IMR-90 (cell line): ENCODE results near the gene DDIAS. TPM values are rescaled to one million over a fixed set of nuclear protein-coding genes. Genes with fewer than 3 reads are reported as not detected.

Experiments used
- ATAC-seq: fragments of 200-7000 bp; cut with Tn5 transposase; 2 replicates; pipeline ENCODE4 v1.9.1; 2020; ENCODE audit warnings: low read depth, mild to moderate bottlenecking, moderate library complexity
- BruUV-seq: library from RNA; stranded (reverse); fragments of 400-500 nt; replicated peaks from 2 replicates; lab custom pipeline; 2021; lab: Mats Ljungman, UMichigan
- CTCF ChIA-PET: fragments of 300-600 bp; formaldehyde crosslinking; extraction: SDS; loops from one replicate; lab custom pipeline; 2021; ENCODE audit warnings: antibody characterized with exemption; lab: Yijun Ruan, JAX
- POLR2A ChIA-PET: fragments of 300-600 bp; sonication (Branson Sonifier 250); formaldehyde crosslinking; loops from one replicate; lab custom pipeline; 2022; ENCODE audit warnings: antibody characterized with exemption; ENCODE audit not compliant: unreplicated experiment; lab: Charles Lee
- DNase-seq: peaks from one replicate; pipeline ENCODE4 v3.0.0; 2013
- H2AFZ ChIP-seq: replicated peaks from 2 replicates; pipeline ENCODE3; 2013; ENCODE audit warnings: low read length, mild to moderate bottlenecking; ENCODE audit not compliant: poor library complexity
- H2AK5ac ChIP-seq: 2 replicates; pipeline ENCODE4 v1.6.1; 2013; ENCODE audit warnings: low read depth, low read length, inconsistent platforms
- H2AK9ac ChIP-seq: replicated peaks from 2 replicates; pipeline ENCODE3; 2013; ENCODE audit warnings: mild to moderate bottlenecking, low read depth, low read length, moderate library complexity; ENCODE audit not compliant: poor library complexity
- H2BK120ac ChIP-seq: 2 replicates; pipeline ENCODE4 v1.6.1; 2013; ENCODE audit warnings: low read depth, low read length, inconsistent platforms
- H2BK15ac ChIP-seq: 3 replicates; pipeline ENCODE4 v1.6.1; 2013; ENCODE audit warnings: low read depth, low read length, inconsistent platforms
- H2BK20ac ChIP-seq: 2 replicates; pipeline ENCODE4 v1.6.1; 2013; ENCODE audit warnings: low read depth, mild to moderate bottlenecking, inconsistent platforms, low read length, moderate library complexity
- H2BK5ac ChIP-seq: 2 replicates; pipeline ENCODE4 v1.6.1; 2013; ENCODE audit warnings: mild to moderate bottlenecking, low read depth, low read length, inconsistent platforms; ENCODE audit not compliant: poor library complexity, severe bottlenecking
- H3K14ac ChIP-seq: replicated peaks from 2 replicates; pipeline ENCODE4 v1.6.1; 2013; ENCODE audit warnings: low read depth, low read length, inconsistent platforms
- H3K18ac ChIP-seq: 2 replicates; pipeline ENCODE4 v1.6.1; 2013; ENCODE audit warnings: low read depth, low read length, control low read depth
- H3K23ac ChIP-seq: 2 replicates; pipeline ENCODE4 v1.6.1; 2013; ENCODE audit warnings: low read depth, low read length, inconsistent platforms
- H3K27ac ChIP-seq: 2 replicates; pipeline ENCODE4 v1.5.1; 2013; ENCODE audit warnings: mild to moderate bottlenecking, control low read depth, low read length; ENCODE audit not compliant: insufficient read depth
- H3K27me3 ChIP-seq: 2 replicates; pipeline ENCODE4 v1.6.1; 2013; ENCODE audit warnings: low read length; ENCODE audit not compliant: control insufficient read depth, insufficient read depth
- H3K36me3 ChIP-seq: 2 replicates; pipeline ENCODE4 v1.6.1; 2013; ENCODE audit warnings: low read length, mixed read lengths; ENCODE audit not compliant: control insufficient read depth, insufficient read depth
- H3K4ac ChIP-seq: 2 replicates; pipeline ENCODE4 v1.6.1; 2013; ENCODE audit warnings: low read depth, low read length, inconsistent platforms
- H3K4me1 ChIP-seq: 2 replicates; pipeline ENCODE4 v1.6.1; 2013; ENCODE audit warnings: low read length, mixed read lengths; ENCODE audit not compliant: control insufficient read depth, insufficient read depth
- H3K4me2 ChIP-seq: 2 replicates; pipeline ENCODE4 v1.6.1; 2013; ENCODE audit warnings: low read depth, mild to moderate bottlenecking, control low read depth, low read length, moderate library complexity
- H3K4me3 ChIP-seq: 2 replicates; pipeline ENCODE4 v1.5.1; 2013; ENCODE audit warnings: low read depth, mild to moderate bottlenecking, control low read depth, low read length, moderate library complexity; ENCODE audit not compliant: insufficient read depth
- H3K56ac ChIP-seq: 2 replicates; pipeline ENCODE4 v1.6.1; 2013; ENCODE audit warnings: low read length, inconsistent platforms; ENCODE audit not compliant: insufficient read depth; ENCODE audit errors: extremely low read depth
- H3K79me1 ChIP-seq, 2 experiments: 2 replicates each; pipeline ENCODE4 v1.6.1; 2013; ENCODE audit warnings: low read length in 2 of 2, inconsistent platforms in 1 of 2, low read depth in 1 of 2
- H3K9ac ChIP-seq: 2 replicates; pipeline ENCODE4 v1.6.1; 2013; ENCODE audit warnings: low read depth, low read length, control low read depth
- H3K9me1 ChIP-seq: 2 replicates; pipeline ENCODE4 v1.6.1; 2013; ENCODE audit warnings: low read length, inconsistent platforms; ENCODE audit not compliant: insufficient read depth
- H3K9me3 ChIP-seq: 2 replicates; pipeline ENCODE4 v1.6.1; 2013; ENCODE audit warnings: low read length; ENCODE audit not compliant: control insufficient read depth, insufficient read depth
- H4K20me1 ChIP-seq: 2 replicates; pipeline ENCODE4 v1.6.1; 2013; ENCODE audit warnings: low read length, inconsistent platforms; ENCODE audit not compliant: insufficient read depth
- H4K5ac ChIP-seq: 2 replicates; pipeline ENCODE4 v1.6.1; 2013; ENCODE audit warnings: mild to moderate bottlenecking, low read depth, low read length, control low read depth
- H4K8ac ChIP-seq, 2 experiments: 2 replicates each; pipeline ENCODE4 v1.6.1; 2013; ENCODE audit warnings: low read depth in 2 of 2, low read length in 2 of 2, control low read depth in 1 of 2, inconsistent platforms in 1 of 2
- H4K91ac ChIP-seq: 2 replicates; pipeline ENCODE4 v1.6.1; 2013; ENCODE audit warnings: low read depth, low read length, inconsistent platforms; ENCODE audit not compliant: insufficient read depth
- BHLHE40 ChIP-seq: fragments of 150-350 bp; IDR thresholded peaks from 2 replicates; pipeline ENCODE4 v1.6.1; 2016; ENCODE audit warnings: mild to moderate bottlenecking, low read depth, low read length
- CEBPB ChIP-seq: IDR thresholded peaks from 2 replicates; pipeline ENCODE4 v1.6.1; 2012; ENCODE audit warnings: low read depth, low read length, improper control_type of control experiment
- CHD1 ChIP-seq: IDR thresholded peaks from 2 replicates; pipeline ENCODE4 v1.6.1; 2012; ENCODE audit warnings: low read depth, low read length, improper control_type of control experiment
- CTCF ChIP-seq: conservative IDR thresholded peaks from 2 replicates; pipeline ENCODE4 v1.5.1; 2012; ENCODE audit warnings: mild to moderate bottlenecking, low read depth, low read length, improper control_type of control experiment
- ELK1 ChIP-seq: fragments of 150-350 bp; IDR thresholded peaks from 2 replicates; pipeline ENCODE4 v1.6.1; 2016; ENCODE audit warnings: low read depth, mild to moderate bottlenecking, low read length, moderate library complexity, borderline replicate concordance
- MAFK ChIP-seq: IDR thresholded peaks from 2 replicates; pipeline ENCODE4 v1.6.1; 2012; ENCODE audit warnings: low read depth, low read length, improper control_type of control experiment
- MAZ ChIP-seq: IDR thresholded peaks from 2 replicates; pipeline ENCODE4 v1.6.1; 2012; ENCODE audit warnings: low read depth, mild to moderate bottlenecking, low read length, improper control_type of control experiment, moderate library complexity, borderline replicate concordance
- MXI1 ChIP-seq: IDR thresholded peaks from 2 replicates; pipeline ENCODE4 v1.6.1; 2012; ENCODE audit warnings: low read depth, mild to moderate bottlenecking, low read length, moderate library complexity, borderline replicate concordance
- NFE2L2 ChIP-seq: fragments of 150-350 bp; IDR thresholded peaks from 2 replicates; pipeline ENCODE4 v1.6.1; 2016; ENCODE audit warnings: low read depth, mild to moderate bottlenecking, low read length
- POLR2A ChIP-seq: IDR thresholded peaks from 2 replicates; pipeline ENCODE4 v1.6.1; 2012; ENCODE audit warnings: mild to moderate bottlenecking, low read depth, low read length
- RAD21 ChIP-seq: IDR thresholded peaks from 2 replicates; pipeline ENCODE4 v1.6.1; 2012; ENCODE audit warnings: low read length, improper control_type of control experiment
- RCOR1 ChIP-seq: IDR thresholded peaks from 2 replicates; pipeline ENCODE4 v1.6.1; 2012; ENCODE audit warnings: mild to moderate bottlenecking, low read length, improper control_type of control experiment; ENCODE audit not compliant: insufficient replicate concordance
- RFX5 ChIP-seq: IDR thresholded peaks from 2 replicates; pipeline ENCODE4 v1.8.0; 2012; ENCODE audit warnings: low read depth, mild to moderate bottlenecking, low read length, moderate library complexity
- SMC3 ChIP-seq: fragments of 150-350 bp; IDR thresholded peaks from 2 replicates; pipeline ENCODE4 v1.6.1; 2016; ENCODE audit warnings: low read depth, mild to moderate bottlenecking, antibody characterized with exemption, low read length, moderate library complexity
- USF2 ChIP-seq: fragments of 150-350 bp; IDR thresholded peaks from 2 replicates; pipeline ENCODE4 v1.6.1; 2017; ENCODE audit warnings: mild to moderate bottlenecking, antibody characterized with exemption, low read length, low read depth
- WGBS, 2 experiments: methylation state at CpG; one replicate each; pipeline versions ENCODE4 v1.1.5 to v1.1.7; 2013; ENCODE audit warnings: missing lambda C conversion rate in 2 of 2; ENCODE audit not compliant: insufficient read length in 1 of 2; ENCODE audit errors: extremely low coverage in 2 of 2; 5-methylcytosine and 5-hydroxymethylcytosine counted together
- dilution Hi-C: fragments of 300-500 bp; cut with HindIII; formaldehyde crosslinking; loops from one replicate; pipeline ENCODE4 v1.14.3; 2018; ENCODE audit warnings: low sequenced_read_pairs; ENCODE audit not compliant: unreplicated experiment
- in situ Hi-C: fragments of 300-500 bp; cut with MboI; formaldehyde crosslinking; loops from 3 replicates; pipeline ENCODE4 v1.14.3; 2019; ENCODE audit warnings: low sequenced_read_pairs, inconsistent platforms, mixed read lengths
- intact Hi-C: fragments of 100-400 bp; cut with micrococcal nuclease; formaldehyde crosslinking; loops from 2 replicates; pipeline ENCODE4 v1.10.0; 2022
- polyA plus RNA-seq, 3 experiments: library from polyadenylated mRNA; depleted of rRNA; stranded (reverse); fragments of >200 nt; gene quantifications; 2 replicates each; pipeline ENCODE4 v1.2.3, GENCODE V29; 2012; ENCODE audit warnings: low replicate concordance in 1 of 3
- total RNA-seq: library from RNA; depleted of rRNA; stranded (reverse); fragments of >200 nt; gene quantifications from 2 replicates; pipeline ENCODE4 v1.2.3, GENCODE V29; 2012

Gene DDIAS
- total and polyA plus RNA-seq, 2 of the 4 experiments (the other 2 are of a cell fraction), result 4.3 to 15.8 TPM

GRCh38 chr11:82903843-82904586 is 2.5 kb downstream of the DDIAS start:
- dilution Hi-C loops, result no loop called here
- intact Hi-C loops, result loop anchor here (5.0 kb wide), 1 partner anchor 383 kb away; the partner anchor contains the start of gene CCDC90B
- POLR2A ChIA-PET, result no interaction called here
- no peak for TF ChIP-seq CTCF
- no peak for TF ChIP-seq MXI1
- TF ChIP-seq ELK1, result no peak
- no peak for TF ChIP-seq RAD21
- no peak for TF ChIP-seq CEBPB
- TF ChIP-seq NFE2L2, result no peak
- TF ChIP-seq RFX5, result no peak
- TF ChIP-seq SMC3, result no peak
- TF ChIP-seq USF2, result no peak
- TF ChIP-seq MAFK, result no peak
- no peak for TF ChIP-seq RCOR1
- no peak for TF ChIP-seq CHD1
- no peak for TF ChIP-seq MAZ
- TF ChIP-seq BHLHE40, result no peak
- TF ChIP-seq POLR2A, result no peak

More at GRCh38 chr11:82903843-82904586, 2.5 kb downstream of the DDIAS start:
- H2BK5ac ChIP-seq, result no peak overlapping the region
- ATAC-seq (no peak), DNase-seq (no peak)
- no peak overlapping the region for H3K4me3 ChIP-seq
- H3K27me3 ChIP-seq, result no peaks in the 10 kb centered on the region
- H3K18ac ChIP-seq, result no peak overlapping the region
- no peak overlapping the region for H2BK15ac ChIP-seq
- H3K14ac ChIP-seq, result no peak overlapping the region
- no peak overlapping the region for H2BK20ac ChIP-seq
- BruUV-seq, result no TSS peak
- H4K91ac ChIP-seq, result no peak overlapping the region
- H2BK120ac ChIP-seq, result no peak overlapping the region
- H3K4ac ChIP-seq, result no peak overlapping the region
- peaks cover 15 to 28% of the 10 kb centered on the region in 2 experiments for H3K79me1 ChIP-seq
- 0 out of 2 replicates have a peak, but pooled peaks cover 1% of the 10 kb centered on the region for H3K4me1 ChIP-seq
- no peak overlapping the region for H2AK5ac ChIP-seq
- no CpG with 5 or more reads among the region's 3 CpGs for WGBS, 2 experiments
- H3K56ac ChIP-seq, result no peak overlapping the region
- H3K23ac ChIP-seq, result no peak overlapping the region
- no peak overlapping the region for H3K4me2 ChIP-seq
- 0 out of 2 replicates have a peak, but pooled peaks cover 5% of the 10 kb centered on the region for H3K9me1 ChIP-seq
- H4K20me1 ChIP-seq, result no peaks in the 10 kb centered on the region
- H2AFZ ChIP-seq, result no peak overlapping the region
- no peaks in the 10 kb centered on the region for H3K9me3 ChIP-seq
- no peak overlapping the region for H4K5ac ChIP-seq
- H3K9ac ChIP-seq, result no peak overlapping the region
- no peak overlapping the region for H2AK9ac ChIP-seq
- H3K27ac ChIP-seq, result no peak overlapping the region
- in situ Hi-C loops, result loop anchor here (10.0 to 25.0 kb wide), 3 partner anchors 171 to 908 kb away; partner anchors contain the start of gene RAB30
- no peaks in the 10 kb centered on the region for H3K36me3 ChIP-seq
- no peak overlapping the region for H4K8ac ChIP-seq
- CTCF ChIA-PET, result no interaction called here
